Endothelial cell (in vitro differentiated cells): ENCODE data around the gene KRT6A. TPM values are rescaled to one million over a fixed set of nuclear protein-coding genes. Genes with fewer than 3 reads are reported as not detected.

Experiments used
- DNase-seq: peaks from one replicate; pipeline ENCODE4 v3.0.0; 2021; ENCODE audit warnings: low spot score
- H3K27ac Mint-ChIP-seq: one replicate; pipeline ENCODE4 v1.8.0; 2021; ENCODE audit warnings: mixed read lengths, inconsistent platforms; ENCODE audit not compliant: unreplicated experiment
- H3K27me3 Mint-ChIP-seq: one replicate; pipeline ENCODE4 v1.8.0; 2021; ENCODE audit warnings: mild to moderate bottlenecking, moderate library complexity, mixed read lengths, inconsistent platforms; ENCODE audit not compliant: unreplicated experiment
- H3K36me3 Mint-ChIP-seq: one replicate; pipeline ENCODE4 v1.8.0; 2021; ENCODE audit warnings: mild to moderate bottlenecking, low read depth, mixed read lengths, inconsistent platforms; ENCODE audit not compliant: unreplicated experiment
- H3K4me1 Mint-ChIP-seq: one replicate; pipeline ENCODE4 v1.8.0; 2021; ENCODE audit warnings: mild to moderate bottlenecking, mixed read lengths, inconsistent platforms; ENCODE audit not compliant: unreplicated experiment
- H3K4me3 Mint-ChIP-seq: one replicate; pipeline ENCODE4 v1.8.0; 2021; ENCODE audit warnings: mild to moderate bottlenecking, mixed read lengths, inconsistent platforms; ENCODE audit not compliant: unreplicated experiment
- H3K9me3 Mint-ChIP-seq: one replicate; pipeline ENCODE4 v1.8.0; 2021; ENCODE audit warnings: mixed read lengths, inconsistent platforms; ENCODE audit not compliant: unreplicated experiment
- total RNA-seq: library from RNA; stranded (reverse); fragmentation: NEBNext Ultra II Directional; extraction: Animal tissue kit (Norgen Biotek cat#: 25700); gene quantifications from one replicate; pipeline ENCODE4 v1.2.1, GENCODE V29; 2021; ENCODE audit not compliant: unreplicated experiment
- TF ChIP-seq, protein P1 (sequence below): fragments of 200-600 bp; sonication (generic); IDR thresholded peaks from one replicate; pipeline ENCODE4 v1.5.0; 2021; ENCODE audit warnings: antibody characterized with exemption; ENCODE audit not compliant: unreplicated experiment

Gene KRT6A
- total RNA-seq, 1 donor from 2014 or later: not detected

DNA sequence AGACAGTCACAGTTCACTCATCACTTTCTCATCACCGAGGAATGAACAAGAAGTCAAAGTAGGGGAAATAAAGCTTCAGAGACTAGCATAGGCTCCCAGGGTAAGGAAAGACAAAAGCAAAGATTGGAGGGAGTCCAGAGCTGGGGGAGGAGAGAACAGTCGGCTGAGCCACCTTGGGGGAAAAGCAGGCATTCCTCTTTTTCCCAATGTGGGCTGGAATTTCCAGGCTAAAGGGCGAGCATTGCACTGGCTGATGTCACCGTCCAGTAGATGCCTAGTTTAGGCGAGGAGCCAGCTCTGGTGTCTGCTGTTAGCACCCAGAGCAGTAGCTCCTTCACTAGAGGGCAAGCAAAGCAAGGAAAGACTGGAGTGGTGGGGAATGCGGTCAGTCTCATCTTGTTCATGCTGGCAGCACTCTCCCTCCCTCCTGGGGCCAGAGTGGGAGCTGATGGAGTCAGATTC is 50.4 kb downstream of the KRT6A start:
- Mint-ChIP-seq H3K27me3 (peaks cover 1% of the 10 kb centered on the region), H3K4me1 (no peaks in the 10 kb centered on the region), H3K9me3 (peaks cover 4% of the 10 kb centered on the region), H3K36me3 (no peaks in the 10 kb centered on the region), H3K4me3 (no peak overlapping the region), H3K27ac (no peak overlapping the region)
- TF ChIP-seq, protein P1, sequence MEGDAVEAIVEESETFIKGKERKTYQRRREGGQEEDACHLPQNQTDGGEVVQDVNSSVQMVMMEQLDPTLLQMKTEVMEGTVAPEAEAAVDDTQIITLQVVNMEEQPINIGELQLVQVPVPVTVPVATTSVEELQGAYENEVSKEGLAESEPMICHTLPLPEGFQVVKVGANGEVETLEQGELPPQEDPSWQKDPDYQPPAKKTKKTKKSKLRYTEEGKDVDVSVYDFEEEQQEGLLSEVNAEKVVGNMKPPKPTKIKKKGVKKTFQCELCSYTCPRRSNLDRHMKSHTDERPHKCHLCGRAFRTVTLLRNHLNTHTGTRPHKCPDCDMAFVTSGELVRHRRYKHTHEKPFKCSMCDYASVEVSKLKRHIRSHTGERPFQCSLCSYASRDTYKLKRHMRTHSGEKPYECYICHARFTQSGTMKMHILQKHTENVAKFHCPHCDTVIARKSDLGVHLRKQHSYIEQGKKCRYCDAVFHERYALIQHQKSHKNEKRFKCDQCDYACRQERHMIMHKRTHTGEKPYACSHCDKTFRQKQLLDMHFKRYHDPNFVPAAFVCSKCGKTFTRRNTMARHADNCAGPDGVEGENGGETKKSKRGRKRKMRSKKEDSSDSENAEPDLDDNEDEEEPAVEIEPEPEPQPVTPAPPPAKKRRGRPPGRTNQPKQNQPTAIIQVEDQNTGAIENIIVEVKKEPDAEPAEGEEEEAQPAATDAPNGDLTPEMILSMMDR: no peak
- no peak for DNase-seq

DNA sequence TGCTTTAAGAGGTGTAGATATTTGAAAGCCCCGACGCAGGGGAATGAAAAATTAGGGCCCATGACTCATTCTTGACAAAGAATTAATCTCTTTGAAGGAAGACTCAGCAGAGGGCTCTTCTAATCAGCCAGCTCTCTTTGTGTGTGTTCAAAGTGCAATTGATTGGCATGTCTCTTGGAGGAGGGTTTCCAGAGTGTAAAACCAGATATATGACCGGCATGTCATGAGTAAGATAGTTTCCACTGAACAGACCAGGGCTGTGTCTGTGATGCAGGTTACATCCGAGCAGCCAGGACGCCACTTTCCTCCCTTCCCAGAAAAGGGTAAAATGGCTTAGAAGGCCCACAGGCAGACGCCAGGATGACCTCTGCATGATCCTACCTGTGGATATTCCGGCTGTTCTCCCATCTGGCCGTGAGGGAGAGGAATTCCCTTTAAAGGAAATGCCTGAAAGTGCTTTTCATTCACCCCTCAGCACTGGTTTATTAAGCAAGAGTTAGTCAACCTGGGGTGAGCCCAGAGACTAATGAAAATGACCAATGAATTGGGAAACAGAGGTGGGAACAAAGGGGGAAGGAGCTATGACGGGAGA is 51.6 kb downstream of the KRT6A start:
- no peaks in the 10 kb centered on the region for H3K36me3 Mint-ChIP-seq
- H3K27me3 Mint-ChIP-seq: no peaks in the 10 kb centered on the region
- H3K4me1 Mint-ChIP-seq: peaks cover 5% of the 10 kb centered on the region
- no peak for DNase-seq
- TF ChIP-seq, protein P1: no peak
- H3K4me3 Mint-ChIP-seq: no peak overlapping the region
- H3K27ac Mint-ChIP-seq: no peak overlapping the region
- peaks cover 2% of the 10 kb centered on the region for H3K9me3 Mint-ChIP-seq

DNA sequence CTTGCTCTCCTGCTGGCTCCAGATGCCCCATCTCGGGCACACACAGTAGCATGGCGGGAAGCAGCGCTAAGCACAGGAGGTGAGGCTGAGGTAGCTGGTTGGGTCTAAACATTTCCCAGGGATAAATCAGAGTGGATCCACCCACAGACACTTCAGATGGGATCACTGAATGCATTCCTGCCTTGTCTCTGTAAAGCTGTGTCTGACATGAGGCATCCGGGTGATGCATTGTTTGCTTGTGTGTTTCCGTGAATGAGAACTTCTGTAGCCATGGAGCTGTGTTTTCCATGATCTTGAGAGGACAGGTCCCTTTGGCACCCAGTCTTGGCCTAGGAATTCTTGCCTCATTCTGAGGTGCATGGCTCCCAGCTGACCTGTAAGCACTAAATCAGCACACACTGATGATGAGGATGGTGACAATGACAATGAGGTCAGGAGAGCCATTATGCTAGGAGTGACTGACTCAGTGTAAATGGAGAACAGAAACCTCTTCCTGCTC is 52.2 kb downstream of the KRT6A start:
- no peak overlapping the region for H3K4me3 Mint-ChIP-seq
- DNase-seq: no peak
- peaks cover 5% of the 10 kb centered on the region for H3K4me1 Mint-ChIP-seq
- H3K36me3 Mint-ChIP-seq: no peaks in the 10 kb centered on the region
- TF ChIP-seq, protein P1: no peak
- H3K27ac Mint-ChIP-seq: no peak overlapping the region
- H3K27me3 Mint-ChIP-seq: no peaks in the 10 kb centered on the region
- H3K9me3 Mint-ChIP-seq: no peaks in the 10 kb centered on the region

DNA sequence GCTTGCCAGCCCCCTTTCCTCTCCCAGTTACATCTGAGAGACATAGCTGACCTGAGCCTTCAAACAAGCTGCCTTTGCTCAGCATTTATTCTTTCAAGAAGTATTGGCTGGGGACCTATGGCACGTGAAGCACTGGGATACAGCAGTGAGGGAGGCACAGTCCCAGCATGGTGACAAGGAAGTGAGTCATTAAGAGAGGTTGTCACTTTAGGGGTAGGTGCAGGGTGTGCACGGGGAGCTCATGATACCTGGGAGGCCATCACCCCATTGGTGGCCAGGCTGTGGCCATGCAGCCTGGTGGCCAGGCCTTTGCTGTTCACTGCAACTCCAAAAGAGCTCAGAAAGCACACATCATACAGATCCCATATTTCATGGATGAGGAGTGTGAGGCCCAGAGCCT is 53.2 kb downstream of the KRT6A start:
- TF ChIP-seq, protein P1: no peak
- Mint-ChIP-seq H3K4me1 (peaks cover 5% of the 10 kb centered on the region), H3K36me3 (no peaks in the 10 kb centered on the region), H3K4me3 (no peak overlapping the region), H3K27me3 (no peaks in the 10 kb centered on the region), H3K27ac (no peak overlapping the region), H3K9me3 (no peaks in the 10 kb centered on the region)
- DNase-seq: no peak

DNA sequence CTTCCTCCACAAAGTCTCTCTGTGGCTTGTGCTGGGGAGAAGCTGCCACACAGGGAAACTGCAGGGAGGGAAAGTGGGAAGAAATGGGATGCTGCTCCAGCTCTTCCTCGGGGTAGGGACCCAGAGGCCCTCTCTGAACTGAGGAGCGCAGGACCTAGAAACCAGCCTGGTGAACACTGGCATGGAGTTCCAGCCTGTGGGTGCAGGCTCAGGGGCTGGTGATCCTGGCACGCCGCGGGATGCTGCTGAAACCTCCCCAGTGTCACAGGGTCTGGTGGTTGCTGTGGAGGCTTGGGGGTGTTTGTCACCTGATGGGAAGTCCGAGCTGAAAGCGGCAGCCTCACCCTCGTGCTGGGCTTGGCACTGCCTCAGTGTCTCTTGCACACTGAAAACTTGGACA is 53.6 kb downstream of the KRT6A start:
- no peaks in the 10 kb centered on the region for H3K9me3 Mint-ChIP-seq
- H3K27me3 Mint-ChIP-seq: peaks cover 2% of the 10 kb centered on the region
- H3K27ac Mint-ChIP-seq: no peak overlapping the region
- H3K36me3 Mint-ChIP-seq: no peaks in the 10 kb centered on the region
- H3K4me1 Mint-ChIP-seq: peaks cover 5% of the 10 kb centered on the region
- DNase-seq: no peak
- TF ChIP-seq, protein P1: no peak
- H3K4me3 Mint-ChIP-seq: no peak overlapping the region
